Stimulated activated naive CD8-positive, alpha-beta T cell treated with anti-CD3 and anti-CD28 coated beads, Interleukin-15, Interleukin-2, amounts not matched to agents 100 ng/mL and 50 ng/mL, for 24 hours (primary cell): ENCODE data around the gene CHP2.
"Not testable (repeated sequence)": the region's sequence is repeated elsewhere in the genome, so short reads cannot be mapped to it uniquely, and the experiment has no call there.

Source experiments
- H3K27ac Mint-ChIP-seq: one replicate; pipeline ENCODE4 v1.8.0; 2021; ENCODE audit warnings: mild to moderate bottlenecking, mixed read lengths
- H3K27me3 Mint-ChIP-seq: one replicate; pipeline ENCODE4 v1.8.0; 2021; ENCODE audit warnings: mixed read lengths
- H3K36me3 Mint-ChIP-seq: one replicate; pipeline ENCODE4 v1.8.0; 2021; ENCODE audit warnings: low read depth, mixed read lengths
- H3K4me1 Mint-ChIP-seq: one replicate; pipeline ENCODE4 v1.8.0; 2021; ENCODE audit warnings: low read depth, mixed read lengths
- H3K4me3 Mint-ChIP-seq: one replicate; pipeline ENCODE4 v1.8.0; 2021; ENCODE audit warnings: mild to moderate bottlenecking, mixed read lengths
- H3K9me3 Mint-ChIP-seq: one replicate; pipeline ENCODE4 v1.8.0; 2021; ENCODE audit warnings: mixed read lengths

CHP2 gene

DNA sequence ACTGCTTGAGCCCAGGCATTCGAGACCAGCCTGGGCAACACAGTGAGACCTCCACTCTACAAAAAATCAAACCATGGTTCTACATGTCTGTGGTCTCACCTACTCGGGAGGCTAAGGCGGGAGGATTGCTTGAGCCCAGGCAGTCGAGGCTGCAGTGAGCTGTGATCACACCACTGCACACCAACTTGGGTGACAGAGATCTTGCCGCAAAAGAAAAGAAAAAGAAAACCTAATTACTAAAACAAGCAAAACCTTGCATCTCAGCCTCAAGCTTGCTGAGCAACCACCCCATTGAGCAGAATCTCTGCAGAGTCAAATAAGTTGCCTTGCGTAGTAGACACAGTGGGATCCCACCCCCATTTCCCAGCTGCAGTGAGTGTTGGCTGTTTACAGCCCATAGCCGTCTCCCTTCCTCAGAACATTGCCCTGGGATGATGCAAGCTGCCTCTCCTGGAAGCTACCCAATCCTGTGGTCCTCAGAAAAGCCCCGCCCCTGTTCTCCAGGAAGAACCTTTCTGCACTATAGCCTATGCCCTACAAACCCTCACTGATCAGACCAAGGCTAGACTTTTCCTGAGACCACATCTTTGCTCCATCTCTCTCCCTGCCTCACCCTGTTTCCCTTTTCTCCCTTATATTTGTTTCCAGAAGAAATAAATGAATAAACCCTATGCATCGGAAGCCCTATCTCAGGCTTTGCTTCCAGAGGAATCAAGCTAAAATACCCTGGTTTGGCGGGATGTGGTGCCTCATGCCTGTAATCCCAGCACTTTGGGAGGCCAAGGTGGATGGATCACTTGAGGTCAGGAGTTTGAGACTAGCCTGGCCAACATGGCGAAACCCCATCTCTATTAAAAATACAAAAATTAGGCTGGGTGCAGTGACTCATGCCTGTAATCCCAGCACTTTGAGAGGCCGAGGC is 25.1 kb upstream of the CHP2 start:
- Mint-ChIP-seq H3K36me3 (no peaks in the 10 kb centered on the region), H3K9me3 (no peaks in the 10 kb centered on the region), H3K4me3 (no peak overlapping the region), H3K27me3 (peaks cover 14% of the 10 kb centered on the region), H3K27ac (no peak overlapping the region), H3K4me1 (peaks cover 8% of the 10 kb centered on the region)

DNA sequence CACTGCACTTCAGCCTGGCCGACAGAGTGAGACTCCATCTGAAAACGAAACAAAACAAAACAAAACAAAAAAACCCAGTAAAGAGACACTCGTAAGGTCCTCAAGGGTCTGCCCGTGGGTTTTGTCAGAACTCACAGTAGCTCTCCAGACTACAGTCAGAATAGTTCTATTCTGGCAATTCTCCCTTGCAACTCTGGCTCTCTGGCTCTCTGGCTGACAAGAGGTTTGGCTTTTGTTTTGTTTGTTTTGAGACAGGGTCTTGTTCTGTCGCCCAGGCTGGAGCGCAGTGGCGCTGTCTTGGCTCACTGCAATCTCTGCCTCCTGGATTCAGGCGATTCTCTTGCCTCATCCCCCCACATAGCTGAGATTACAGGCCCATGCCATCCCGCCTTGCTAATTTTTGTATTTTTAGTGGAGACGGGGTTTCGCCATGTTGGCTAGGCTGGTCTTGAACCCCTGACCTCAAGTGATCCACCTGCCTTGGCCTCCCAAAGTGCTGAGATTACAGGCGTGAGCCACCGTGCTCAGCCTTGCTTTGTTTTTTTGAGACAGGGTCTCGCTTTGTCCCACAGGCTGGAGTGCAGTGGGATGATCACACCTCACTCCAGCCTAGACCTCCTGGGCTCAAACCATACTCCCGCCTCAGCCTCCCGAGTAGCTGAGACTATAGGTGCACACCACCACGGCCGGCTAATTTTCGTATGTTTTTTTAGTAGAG is 20.5 kb upstream of the CHP2 start:
- Mint-ChIP-seq H3K36me3 (no peaks in the 10 kb centered on the region), H3K27ac (no peak overlapping the region)

DNA sequence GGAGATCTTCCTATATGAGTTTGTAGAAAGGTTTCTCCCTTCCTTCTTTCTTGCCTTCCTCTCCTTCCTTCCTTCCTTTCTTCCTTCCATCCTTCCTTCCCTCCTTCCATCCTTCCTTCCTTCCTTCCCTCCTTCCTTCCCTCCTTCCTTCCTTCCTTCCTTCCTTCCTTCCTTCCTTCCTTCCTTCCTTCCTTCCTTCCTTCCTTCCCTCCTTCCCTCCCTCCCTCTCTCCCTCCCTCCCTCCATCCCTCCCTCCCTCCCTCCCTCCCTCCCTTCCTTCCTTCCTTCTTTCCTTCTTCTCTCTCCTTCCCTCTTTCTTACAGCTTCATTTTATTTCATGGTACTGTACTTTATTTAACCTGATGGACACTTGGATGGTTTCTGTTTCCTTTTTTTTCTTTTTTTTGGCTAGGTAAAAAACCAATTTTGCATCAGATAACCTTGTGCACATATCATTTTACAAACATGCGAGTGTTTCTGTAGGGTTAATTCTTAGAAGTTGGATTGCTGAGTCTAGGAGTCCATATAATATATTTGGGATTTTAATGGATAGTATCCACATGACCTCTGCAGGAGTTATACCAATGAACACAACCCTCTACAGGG is 17.3 kb upstream of the CHP2 start:
- H3K36me3 Mint-ChIP-seq, H3K9me3 Mint-ChIP-seq, H3K4me1 Mint-ChIP-seq, H3K4me3 Mint-ChIP-seq: not testable (repeated sequence)
- peak overlapping the region; percentile 46 for H3K27ac Mint-ChIP-seq
- H3K27me3 Mint-ChIP-seq = peaks cover 11% of the 10 kb centered on the region

More for the DNA sequence above, 20.5 kb upstream of the CHP2 start:
- H3K4me1 Mint-ChIP-seq = peaks cover 9% of the 10 kb centered on the region
- peaks cover 8% of the 10 kb centered on the region for H3K27me3 Mint-ChIP-seq
- H3K9me3 Mint-ChIP-seq = no peaks in the 10 kb centered on the region
- H3K4me3 Mint-ChIP-seq = no peak overlapping the region

DNA sequence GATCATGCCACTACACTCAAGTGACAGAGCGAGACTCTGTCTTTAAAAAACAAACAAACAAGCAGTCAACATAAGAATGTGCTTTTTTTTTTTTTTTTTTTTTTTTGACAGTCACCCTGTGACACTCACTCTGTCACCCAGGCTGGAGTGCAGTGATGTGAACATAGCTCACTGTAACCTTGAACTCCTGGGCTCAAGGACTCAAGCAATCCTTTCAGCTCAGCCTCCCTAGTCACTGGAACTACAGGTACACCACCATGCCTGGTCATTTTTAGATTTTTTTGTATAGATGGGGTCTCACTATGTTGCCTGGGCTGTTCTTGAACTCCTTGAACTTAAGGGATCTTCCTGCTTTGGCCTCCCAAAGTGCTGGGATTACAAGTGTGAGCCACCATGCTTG is 15.3 kb upstream of the CHP2 start:
- Mint-ChIP-seq H3K4me3 (no peak overlapping the region), H3K27ac (no peak overlapping the region), H3K27me3 (peaks cover 22% of the 10 kb centered on the region), H3K4me1 (peaks cover 9% of the 10 kb centered on the region), H3K9me3 (no peaks in the 10 kb centered on the region), H3K36me3 (no peaks in the 10 kb centered on the region)

DNA sequence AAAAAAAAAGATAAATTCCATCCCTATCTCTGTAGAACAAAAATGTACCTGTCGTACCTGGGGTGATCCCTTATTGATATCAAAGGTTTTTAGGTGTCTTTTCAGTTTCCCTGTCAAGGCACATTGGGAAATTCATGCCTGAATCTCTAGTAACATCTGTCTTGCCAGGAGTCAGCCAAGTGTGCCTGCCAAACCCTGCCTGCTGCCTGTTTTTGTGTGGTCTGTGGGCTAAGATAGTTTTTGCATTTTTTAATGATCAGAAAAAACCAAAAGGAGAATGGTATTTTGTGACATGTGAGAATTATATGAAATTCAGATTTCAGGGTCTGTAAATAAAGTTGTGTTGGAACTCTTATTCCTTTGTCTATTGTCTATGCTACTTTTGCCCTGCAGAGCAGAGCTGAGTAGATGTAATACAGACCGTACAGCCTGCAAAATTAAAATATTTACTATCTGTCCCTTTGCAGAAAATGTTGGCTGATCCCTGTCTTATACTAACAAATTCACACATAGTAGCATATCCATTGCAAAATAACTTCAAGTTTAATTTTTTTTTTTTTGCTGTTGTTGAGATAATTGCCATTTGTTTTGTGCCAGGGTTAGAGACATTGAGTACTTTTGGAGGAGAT is 13.0 kb upstream of the CHP2 start:
- H3K27me3 Mint-ChIP-seq = peaks cover 36% of the 10 kb centered on the region
- H3K27ac Mint-ChIP-seq = no peak overlapping the region
- H3K4me3 Mint-ChIP-seq = no peak overlapping the region
- peaks cover 3% of the 10 kb centered on the region for H3K9me3 Mint-ChIP-seq
- no peaks in the 10 kb centered on the region for H3K36me3 Mint-ChIP-seq
- H3K4me1 Mint-ChIP-seq = no peaks in the 10 kb centered on the region

DNA sequence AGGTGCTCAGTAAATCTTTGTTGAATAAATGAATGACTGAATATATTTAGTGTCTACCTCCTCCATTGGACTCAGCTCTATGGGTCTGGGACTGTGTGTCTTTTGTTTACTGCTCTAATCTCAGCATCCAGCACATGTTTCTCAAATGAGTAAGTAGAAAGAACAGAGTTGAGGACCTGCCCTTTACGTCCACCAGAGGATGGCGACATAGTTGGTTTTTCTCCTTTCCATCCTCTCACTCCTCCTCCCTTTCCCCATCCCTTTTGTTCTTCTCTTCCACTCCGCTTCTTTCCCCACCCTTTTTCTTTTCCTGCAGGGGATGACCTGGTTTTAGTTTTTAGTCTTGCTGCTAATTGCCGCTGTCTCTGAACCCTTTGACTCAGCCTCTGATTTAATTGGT is 12.1 kb upstream of the CHP2 start:
- Mint-ChIP-seq H3K9me3 (peaks cover 6% of the 10 kb centered on the region), H3K36me3 (no peaks in the 10 kb centered on the region), H3K4me1 (no peaks in the 10 kb centered on the region), H3K27ac (no peak overlapping the region), H3K27me3 (peaks cover 42% of the 10 kb centered on the region), H3K4me3 (no peak overlapping the region)

DNA sequence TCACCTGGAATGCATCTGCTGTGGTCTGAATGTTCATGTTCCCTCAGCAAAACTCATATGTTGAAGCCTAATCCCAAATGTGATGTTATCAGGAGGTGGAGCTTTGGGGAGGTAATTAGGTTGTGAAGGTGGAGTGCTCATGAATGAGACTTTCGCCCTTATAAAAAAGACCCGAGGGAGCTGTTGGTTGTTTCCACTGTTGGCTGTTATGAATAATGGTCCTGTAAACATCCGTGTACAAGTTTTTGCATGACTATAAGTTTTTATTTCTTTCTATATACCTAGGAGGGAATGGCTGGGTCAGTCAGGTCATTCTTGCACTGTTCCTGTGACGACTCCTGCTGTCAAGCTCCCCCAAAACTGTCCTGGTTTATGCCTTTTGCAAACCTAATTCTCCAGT is 9.6 kb upstream of the CHP2 start:
- Mint-ChIP-seq H3K4me3 (no peak overlapping the region), H3K36me3 (no peaks in the 10 kb centered on the region), H3K9me3 (peaks cover 6% of the 10 kb centered on the region), H3K4me1 (no peaks in the 10 kb centered on the region), H3K27me3 (peaks cover 48% of the 10 kb centered on the region), H3K27ac (no peak overlapping the region)

DNA sequence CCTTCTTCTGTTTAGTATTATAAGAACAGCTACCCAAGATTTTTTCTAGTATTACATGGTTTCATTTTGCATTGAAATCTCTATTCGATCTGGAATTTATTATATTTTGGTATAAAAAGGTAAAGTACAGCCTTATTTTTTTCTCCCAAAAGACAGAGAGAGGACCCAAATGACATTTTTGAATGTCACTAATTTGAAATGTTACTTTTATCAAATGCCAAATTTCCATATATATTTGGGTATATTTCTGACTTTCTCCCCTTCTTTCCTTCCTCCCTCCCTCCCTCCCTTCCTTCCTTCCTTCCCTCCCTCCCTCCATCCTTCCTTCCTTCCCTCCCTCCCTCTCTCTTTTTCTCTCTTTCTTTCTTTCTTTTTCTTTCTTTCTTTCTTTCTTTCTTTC is 6.2 kb upstream of the CHP2 start:
- Mint-ChIP-seq H3K4me1 (no peaks in the 10 kb centered on the region), H3K4me3 (no peak overlapping the region), H3K27ac (no peak overlapping the region), H3K9me3 (peaks cover 6% of the 10 kb centered on the region), H3K27me3 (peaks cover 44% of the 10 kb centered on the region), H3K36me3 (no peaks in the 10 kb centered on the region)

DNA sequence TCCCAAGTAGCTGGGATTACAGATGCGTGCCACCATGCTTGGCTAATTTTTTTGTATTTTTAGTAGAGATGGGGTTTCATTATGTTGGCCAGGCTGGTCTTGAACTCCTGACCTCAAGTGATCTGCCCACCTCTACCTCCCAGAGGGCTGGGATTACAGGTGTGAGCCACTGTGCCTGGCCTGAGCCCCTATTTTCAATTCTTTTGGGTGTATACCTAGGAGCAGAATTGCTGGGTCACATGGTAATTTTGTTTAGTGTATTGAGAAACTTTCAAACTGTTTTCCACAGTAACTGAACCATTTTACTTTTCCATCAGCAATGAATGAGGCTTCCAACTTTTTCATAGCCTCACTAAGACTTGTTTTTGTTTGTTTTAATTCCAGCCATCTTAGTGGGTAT is 3.8 kb upstream of the CHP2 start:
- H3K27me3 Mint-ChIP-seq = peaks cover 43% of the 10 kb centered on the region
- not testable (repeated sequence) for H3K9me3 Mint-ChIP-seq, H3K36me3 Mint-ChIP-seq, H3K4me1 Mint-ChIP-seq, H3K4me3 Mint-ChIP-seq, H3K27ac Mint-ChIP-seq

DNA sequence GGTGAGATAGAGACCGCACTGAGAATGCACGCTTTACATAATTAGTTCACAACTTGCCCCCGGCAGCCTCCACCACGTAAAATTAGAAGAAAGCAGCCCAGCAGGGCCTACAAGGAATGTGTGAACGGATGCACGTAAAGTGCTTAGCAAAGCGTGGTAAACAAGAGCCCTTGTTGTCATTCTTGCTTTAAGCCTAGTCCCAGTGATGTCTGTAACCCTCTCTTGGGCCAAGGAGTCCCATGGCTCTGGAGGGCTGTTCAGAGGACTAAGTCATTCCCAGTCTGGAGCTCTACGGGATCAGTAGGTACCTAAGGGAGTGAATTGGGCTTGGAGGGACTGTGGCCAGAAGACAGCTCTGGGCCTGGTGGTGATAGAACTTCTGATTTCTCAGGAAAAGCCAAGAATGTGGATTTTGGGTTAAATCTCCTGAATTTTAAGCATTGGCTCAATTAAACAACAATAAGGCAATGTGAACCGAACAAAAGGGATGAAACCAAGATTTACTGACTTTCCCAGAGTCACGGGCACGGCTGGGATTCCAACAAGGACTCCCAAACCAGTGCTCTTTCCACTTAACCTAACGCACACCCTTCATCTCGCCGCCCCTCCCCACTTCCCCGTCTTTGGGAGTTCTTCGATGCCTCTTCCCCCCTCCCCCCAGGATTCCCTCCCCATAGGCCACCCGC is 775 bp upstream of the CHP2 start:
- H3K4me3 Mint-ChIP-seq = no peak overlapping the region
- peaks cover 53% of the 10 kb centered on the region for H3K27me3 Mint-ChIP-seq
- H3K4me1 Mint-ChIP-seq = no peaks in the 10 kb centered on the region
- no peaks in the 10 kb centered on the region for H3K36me3 Mint-ChIP-seq
- no peak overlapping the region for H3K27ac Mint-ChIP-seq
- no peaks in the 10 kb centered on the region for H3K9me3 Mint-ChIP-seq

DNA sequence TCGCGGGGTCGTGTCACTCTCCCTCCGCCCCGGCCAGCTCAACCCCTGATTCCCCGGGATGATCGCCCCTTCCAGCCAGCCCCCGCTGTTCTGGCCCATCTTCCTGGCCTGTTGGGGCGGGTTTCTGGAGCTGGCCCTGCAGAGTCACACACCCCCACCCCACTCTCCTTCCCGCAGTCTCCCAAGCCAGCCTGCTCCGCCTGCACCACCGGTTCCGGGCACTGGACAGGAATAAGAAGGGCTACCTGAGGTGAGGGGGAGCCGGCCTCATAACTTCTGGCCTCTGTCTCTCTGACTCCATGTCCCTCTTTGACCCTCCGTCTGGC is 621 bp downstream of the CHP2 start:
- no peaks in the 10 kb centered on the region for H3K36me3 Mint-ChIP-seq
- peaks cover 57% of the 10 kb centered on the region for H3K27me3 Mint-ChIP-seq
- H3K4me1 Mint-ChIP-seq = no peaks in the 10 kb centered on the region
- no peak overlapping the region for H3K27ac Mint-ChIP-seq
- H3K4me3 Mint-ChIP-seq = no peak overlapping the region
- H3K9me3 Mint-ChIP-seq = no peaks in the 10 kb centered on the region

DNA sequence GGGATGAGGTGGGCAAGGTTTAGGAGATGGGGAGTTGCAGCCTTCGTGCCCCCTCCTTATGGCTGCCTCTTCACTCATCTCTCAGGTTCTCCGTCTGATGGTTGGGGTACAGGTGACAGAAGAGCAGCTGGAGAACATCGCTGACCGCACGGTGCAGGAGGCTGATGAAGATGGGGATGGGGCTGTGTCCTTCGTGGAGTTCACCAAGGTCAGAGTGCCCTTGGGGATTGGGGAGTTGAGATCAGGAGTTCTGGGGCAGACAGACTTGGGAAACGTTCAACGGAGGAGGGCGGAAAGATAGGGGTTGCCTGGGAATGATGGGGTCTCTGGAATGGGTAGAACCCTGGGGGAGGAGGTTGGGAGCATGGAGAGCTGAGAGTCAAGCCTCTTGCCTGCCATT is 2.3 kb downstream of the CHP2 start:
- Mint-ChIP-seq H3K4me3 (no peak overlapping the region), H3K27me3 (peaks cover 59% of the 10 kb centered on the region), H3K27ac (no peak overlapping the region), H3K4me1 (no peaks in the 10 kb centered on the region), H3K36me3 (no peaks in the 10 kb centered on the region), H3K9me3 (no peaks in the 10 kb centered on the region)

DNA sequence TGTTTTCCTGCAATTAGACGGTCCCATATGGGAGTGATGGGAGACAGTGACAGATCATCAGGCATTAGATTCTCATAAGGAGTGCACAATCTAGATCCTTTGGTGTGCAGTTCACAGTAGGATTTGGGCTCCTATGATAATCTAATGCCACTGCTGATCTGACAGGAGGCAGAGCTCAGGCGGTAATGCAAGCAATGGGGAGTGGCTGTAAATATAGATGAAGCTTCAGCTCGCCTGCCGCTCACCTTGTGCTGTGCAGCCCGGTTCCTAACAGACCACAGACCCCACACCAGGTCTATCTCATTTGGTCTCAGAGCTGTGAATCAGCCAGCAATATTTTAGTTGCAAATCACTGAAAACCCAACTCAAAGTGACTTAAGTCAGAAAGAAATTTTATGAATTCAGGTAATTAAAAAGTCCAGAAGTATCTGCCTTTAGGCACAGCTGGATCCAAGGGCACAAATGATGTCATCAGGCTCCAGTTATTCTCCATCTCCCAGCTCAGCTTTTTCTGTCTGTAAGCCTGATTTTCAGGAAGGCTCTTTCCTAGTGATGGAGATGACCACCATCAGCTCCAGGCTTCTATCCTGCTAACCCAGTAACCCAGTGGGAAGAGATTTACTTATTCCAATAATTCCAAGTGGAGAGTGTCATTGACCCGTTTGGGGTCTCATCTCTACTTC is 3.3 kb downstream of the CHP2 start:
- no peaks in the 10 kb centered on the region for H3K4me1 Mint-ChIP-seq
- no peaks in the 10 kb centered on the region for H3K36me3 Mint-ChIP-seq
- H3K27ac Mint-ChIP-seq = no peak overlapping the region
- H3K4me3 Mint-ChIP-seq = no peak overlapping the region
- H3K9me3 Mint-ChIP-seq = no peaks in the 10 kb centered on the region
- H3K27me3 Mint-ChIP-seq = peaks cover 58% of the 10 kb centered on the region

DNA sequence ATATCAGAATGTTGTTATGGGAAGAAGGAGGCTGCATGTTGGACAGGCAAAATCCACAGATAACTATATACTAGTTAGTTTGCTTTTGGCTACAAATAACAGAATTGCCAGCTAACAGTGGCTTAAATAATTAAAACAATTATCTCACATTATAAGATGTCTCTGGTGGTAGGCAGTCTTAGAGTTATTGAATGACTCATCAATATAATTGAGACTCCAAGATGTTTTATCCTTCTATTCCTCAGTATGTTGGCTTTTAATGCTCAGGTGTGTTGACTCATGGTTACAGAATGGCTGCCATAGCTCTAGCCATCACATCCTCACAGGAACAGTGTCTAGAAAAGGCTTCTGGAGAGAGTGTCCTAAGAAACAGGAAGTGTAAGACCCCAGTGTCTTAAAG is 11.1 kb downstream of the CHP2 start:
- Mint-ChIP-seq H3K4me3 (no peak overlapping the region), H3K27ac (no peak overlapping the region), H3K36me3 (no peaks in the 10 kb centered on the region), H3K9me3 (no peaks in the 10 kb centered on the region), H3K4me1 (no peaks in the 10 kb centered on the region), H3K27me3 (peaks cover 18% of the 10 kb centered on the region)
